Vagina (tissue), 2 donors: ENCODE measurements around the gene TRIM41.

Experiments used
- CTCF ChIP-seq, 3 experiments: fragments of 450-650 bp in 2 of 3; fragments of 200-600 bp in 1 of 3; sonication (generic) in 1 of 3; IDR thresholded peaks; one replicate each; pipeline ENCODE4 v1.5.1; 2017 to 2019; ENCODE audit warnings: antibody characterized with exemption in 3 of 3, mild to moderate bottlenecking in 2 of 3, moderate library complexity in 2 of 3
- POLR2A ChIP-seq, 2 donors: fragments of 450-650 bp; IDR thresholded peaks; one replicate each; pipeline ENCODE4 v1.6.1; 2017; ENCODE audit warnings: antibody characterized with exemption in 2 of 2, mild to moderate bottlenecking in 2 of 2, moderate library complexity in 2 of 2
- POLR2AphosphoS5 ChIP-seq, 2 donors: sonication (generic); formaldehyde crosslinking; IDR thresholded peaks; one replicate each; pipeline ENCODE4 v1.9.0; 2017; ENCODE audit warnings: antibody characterized with exemption in 2 of 2, mild to moderate bottlenecking in 2 of 2, low read depth in 1 of 2; ENCODE audit not compliant: insufficient read depth in 1 of 2

GRCh38 chr5:181243564-181244343 lies 20.7 kb downstream of the TRIM41 start, which contains the start of gene RACK1:
- TF ChIP-seq CTCF (IDR thresholded peaks at IDR 0.05), result no peak
- TF ChIP-seq POLR2A (IDR thresholded peaks at IDR 0.05), result peak in 1 of 2 donors; percentile 48
- peak; percentile 83 to 92 for TF ChIP-seq POLR2AphosphoS5 (IDR thresholded peaks at IDR 0.05; ENCODE audit: insufficient read depth in 1 of 2, low read depth in 1 of 2)
